Measurements from ENCODE around the gene FOXO1. TPM values are rescaled to one million over a fixed set of nuclear protein-coding genes. Genes with fewer than 3 reads are reported as not detected.
A peak's percentile ranks its signal among the peaks of the same experiment; 100 is the strongest.

FOXO1 gene
- total RNA-seq, 4 donors from 2014 or later, result 65.6 to 87.4 (median 78.5) TPM

GRCh38 chr13:40572961-40573360, 93.5 kb downstream of the FOXO1 start:
- TF ChIP-seq POLR2AphosphoS5 (IDR thresholded peaks at IDR 0.05) (no peak), CTCF (IDR thresholded peaks at IDR 0.05) (no peak), EP300 (IDR thresholded peaks at IDR 0.05) (no peak), POLR2A (IDR thresholded peaks at IDR 0.05; ENCODE audit: low read depth) (no peak)
- no peaks in the 10 kb centered on the region for H3K27me3 ChIP-seq
- H3K4me1 ChIP-seq, result peaks cover 49 to 87% (median 81%) of the 10 kb centered on the region in 4 donors
- no peak overlapping the region for H3K4me3 ChIP-seq
- no peaks in the 10 kb centered on the region for H3K36me3 ChIP-seq
- intact Hi-C loops (cut with DNase I), result loop anchor here (5.0 kb wide), 1 partner anchor 49 kb away; no protein-coding TSS in a partner anchor
- WGBS, result 100% methylated on average over 1 of the region's 1 CpG
- DNase-seq (ENCODE audit: extremely low spot score), result no peak
- no peaks in the 10 kb centered on the region for H3K9me3 ChIP-seq
- H3K27ac ChIP-seq (replicated peaks in 1 of 4), result no peak overlapping the region

GRCh38 chr13:40571338-40571963, 95.0 kb downstream of the FOXO1 start:
- 90% methylated on average over 6 of the region's 6 CpGs for WGBS
- intact Hi-C loops (cut with DNase I), result loop anchor here (5.0 kb wide), 1 partner anchor 51 kb away; no protein-coding TSS in a partner anchor
- DNase-seq (ENCODE audit: extremely low spot score), result no peak
- H3K27ac ChIP-seq (replicated peaks in 1 of 4), result no peak overlapping the region
- H3K4me3 ChIP-seq, result no peak overlapping the region
- no peaks in the 10 kb centered on the region for H3K36me3 ChIP-seq
- H3K4me1 ChIP-seq, result peaks cover 40 to 80% (median 76%) of the 10 kb centered on the region in 4 donors
- H3K27me3 ChIP-seq, result no peaks in the 10 kb centered on the region
- no peaks in the 10 kb centered on the region for H3K9me3 ChIP-seq
- TF ChIP-seq EP300 (IDR thresholded peaks at IDR 0.05) (no peak), POLR2A (IDR thresholded peaks at IDR 0.05; ENCODE audit: low read depth) (no peak), POLR2AphosphoS5 (IDR thresholded peaks at IDR 0.05) (no peak), CTCF (IDR thresholded peaks at IDR 0.05) (no peak)

GRCh38 chr13:40570930-40571329, 95.5 kb downstream of the FOXO1 start:
- no peak overlapping the region for H3K27ac ChIP-seq (replicated peaks in 1 of 4)
- H3K9me3 ChIP-seq, result no peaks in the 10 kb centered on the region
- H3K4me1 ChIP-seq, result peaks cover 35 to 78% (median 74%) of the 10 kb centered on the region in 4 donors
- WGBS, result 95% methylated on average over 4 of the region's 4 CpGs
- no peak overlapping the region for H3K4me3 ChIP-seq
- no peaks in the 10 kb centered on the region for H3K27me3 ChIP-seq
- no peaks in the 10 kb centered on the region for H3K36me3 ChIP-seq
- no peak for DNase-seq (ENCODE audit: extremely low spot score)
- intact Hi-C loops (cut with DNase I), result loop anchor here (5.0 kb wide), 1 partner anchor 51 kb away; no protein-coding TSS in a partner anchor
- TF ChIP-seq EP300 (IDR thresholded peaks at IDR 0.05) (no peak), POLR2AphosphoS5 (IDR thresholded peaks at IDR 0.05) (no peak), CTCF (IDR thresholded peaks at IDR 0.05) (no peak), POLR2A (IDR thresholded peaks at IDR 0.05; ENCODE audit: low read depth) (no peak)

- TF ChIP-seq CTCF (IDR thresholded peaks at IDR 0.05) (no peak), EP300 (IDR thresholded peaks at IDR 0.05) (no peak), POLR2AphosphoS5 (IDR thresholded peaks at IDR 0.05) (no peak), POLR2A (IDR thresholded peaks at IDR 0.05; ENCODE audit: low read depth) (no peak)
- WGBS, result 44% methylated on average over 3 of the region's 3 CpGs
- Histone ChIP-seq H3K4me1 (peaks cover 40 to 88% (median 79%) of the 10 kb centered on the region in 4 donors), H3K36me3 (no peaks in the 10 kb centered on the region), H3K27ac (replicated peaks in 1 of 4) (peak overlapping the region; percentile 7 to 54 (median 32)), H3K4me3 (no peak overlapping the region), H3K9me3 (no peaks in the 10 kb centered on the region), H3K27me3 (no peaks in the 10 kb centered on the region)
- intact Hi-C loops (cut with DNase I), result loop anchor here (10.0 kb wide), 1 partner anchor 96 kb away; the partner anchor contains the start of gene FOXO1
- DNase-seq (ENCODE audit: extremely low spot score), result no peak
Measured at GRCh38 chr13:40569024-40569350, 97.5 kb downstream of the FOXO1 start.

Measured in esophagus muscularis mucosa (tissue), 4 donors.